T-cell (primary cell): ENCODE measurements around the gene AOC2. TPM values are rescaled to one million over a fixed set of nuclear protein-coding genes. Genes with fewer than 3 reads are reported as not detected.

Experiments used
- total RNA-seq, 35 experiments: library from RNA in 6 of 35; stranded (reverse) in 6 of 35; fragments of 120-200 nt in 1 of 35; gene quantifications; one replicate each; pipeline versions ENCODE4 v1.2.1 to v1.2.4 and lab custom pipeline; 2013 to 2026

Gene AOC2
- total RNA-seq, 5 donors from 2014 or later (not counting 1 experiment from before 2014, with no cell fraction given) = 2.2 to 3.7 (median 3.2) TPM

Other genes with a start within 250 kb of the AOC2 start
- gene RETREG3, start 235.2 kb upstream of the AOC2 start, total RNA-seq = 100 to 1,000 TPM in 3 of 5 donors, 10 to 100 TPM in 2; 72.4 to 150 (median 139) TPM
- 10 to 100 TPM in 3 of 5 donors, 1 to 10 TPM in 2; 6.5 to 18.9 (median 16.2) TPM for gene TUBG1, start 234.9 kb upstream of the AOC2 start, total RNA-seq
- gene TUBG2, start 185.3 kb upstream of the AOC2 start, total RNA-seq = 10 to 100 TPM; 13.7 to 22.3 (median 20.5) TPM
- gene PLEKHH3, start 167.6 kb upstream of the AOC2 start, total RNA-seq = 1 to 10 TPM in 1 of 5 donors, under 1 TPM in 4; 0.13 to 2.5 (median 0.58) TPM
- gene CCR10, start 162.7 kb upstream of the AOC2 start, total RNA-seq = 1 to 10 TPM in 4 of 5 donors, under 1 TPM in 1; 0.53 to 7.8 (median 1.3) TPM
- 10 to 100 TPM in 1 of 5 donors, 1 to 10 TPM in 4; 2.2 to 18.3 (median 3.0) TPM for gene CNTNAP1, start 162.0 kb upstream of the AOC2 start, total RNA-seq
- 100 to 1,000 TPM in 4 of 5 donors, 10 to 100 TPM in 1; 87.1 to 161 (median 146) TPM for gene EZH1, start 99.5 kb upstream of the AOC2 start, total RNA-seq
- gene RAMP2, start 83.4 kb upstream of the AOC2 start, total RNA-seq = not detected
- 10 to 100 TPM; 34.7 to 42.5 (median 38.7) TPM for gene VPS25, start 71.1 kb upstream of the AOC2 start, total RNA-seq
- 1 to 10 TPM in 1 of 5 donors, under 1 TPM in 3, not detected in 1; 0.38 to 1.3 (median 0.60) TPM for gene WNK4, start 64.0 kb upstream of the AOC2 start, total RNA-seq
- 10 to 100 TPM in 4 of 5 donors, 1 to 10 TPM in 1; 7.9 to 32.4 (median 29.8) TPM for gene COA3, start 45.9 kb upstream of the AOC2 start, total RNA-seq
- not detected for gene CNTD1, start 45.7 kb upstream of the AOC2 start, total RNA-seq
- gene BECN1, start 20.3 kb upstream of the AOC2 start, total RNA-seq = 100 to 1,000 TPM in 4 of 5 donors, 10 to 100 TPM in 1; 92.1 to 138 (median 105) TPM
- 10 to 100 TPM; 68.0 to 79.1 (median 77.2) TPM for gene PSME3, start 11.2 kb upstream of the AOC2 start, total RNA-seq
- 1 to 10 TPM; 1.2 to 2.1 (median 1.2) TPM for gene AOC3, start 6.6 kb downstream of the AOC2 start, total RNA-seq
- gene G6PC1, start 56.2 kb downstream of the AOC2 start, total RNA-seq = under 1 TPM in 3 of 5 donors, not detected in 2; 0.19 to 0.30 (median 0.20) TPM
- gene AARSD1, start 119.9 kb downstream of the AOC2 start, total RNA-seq = 10 to 100 TPM; 54.1 to 65.2 (median 60.0) TPM
- gene PTGES3L, start 135.5 kb downstream of the AOC2 start, total RNA-seq = under 1 TPM in 3 of 5 donors, not detected in 2; 0.25 to 0.44 (median 0.41) TPM
- 10 to 100 TPM; 11.5 to 24.0 (median 23.7) TPM for gene RUNDC1, start 136.0 kb downstream of the AOC2 start, total RNA-seq
- 1,000 to 10,000 TPM; 1,254 to 1,790 (median 1,710) TPM for gene RPL27, start 153.8 kb downstream of the AOC2 start, total RNA-seq
- gene IFI35, start 162.2 kb downstream of the AOC2 start, total RNA-seq = 10 to 100 TPM; 27.0 to 44.6 (median 34.1) TPM
- gene VAT1, start 177.8 kb downstream of the AOC2 start, total RNA-seq = 10 to 100 TPM; 26.4 to 62.6 (median 48.5) TPM
- under 1 TPM; 0.08 to 0.64 (median 0.32) TPM for gene RND2, start 180.7 kb downstream of the AOC2 start, total RNA-seq